Non-pigmented ciliary epithelial cell (primary cell): ENCODE data around the gene EHMT1.
"Not testable (repeated sequence)": the region's sequence is repeated elsewhere in the genome, so short reads cannot be mapped to it uniquely, and the experiment has no call there.

Source experiments
- DNase-seq: peaks from one replicate; pipeline ENCODE4 v3.0.0-alpha.2; 2010; ENCODE audit warnings: low read depth

EHMT1 gene

GRCh38 chr9:137720571-137721110 is 101.8 kb downstream of the EHMT1 start:
- DNase-seq = no peak

- DNase-seq = no peak
These were observed 102.7 kb downstream of the EHMT1 start for GRCh38 chr9:137721479-137721878.

- no peak for DNase-seq
These were observed 103.1 kb downstream of the EHMT1 start for GRCh38 chr9:137721899-137722298.

GRCh38 chr9:137722481-137722880 is 103.7 kb downstream of the EHMT1 start:
- no peak for DNase-seq

- DNase-seq = not testable (repeated sequence)
These were observed 104.6 kb downstream of the EHMT1 start for GRCh38 chr9:137723356-137723755.

GRCh38 chr9:137723783-137724445 is 105.1 kb downstream of the EHMT1 start:
- no peak for DNase-seq

GRCh38 chr9:137724818-137725240 is 106.0 kb downstream of the EHMT1 start:
- no peak for DNase-seq

GRCh38 chr9:137725598-137725997 is 106.8 kb downstream of the EHMT1 start:
- no peak for DNase-seq

GRCh38 chr9:137726336-137726735 is 107.5 kb downstream of the EHMT1 start:
- DNase-seq = not testable (repeated sequence)

GRCh38 chr9:137726764-137727163 is 108.0 kb downstream of the EHMT1 start:
- no peak for DNase-seq

- no peak for DNase-seq
These were observed 108.9 kb downstream of the EHMT1 start for GRCh38 chr9:137727716-137728115.

GRCh38 chr9:137728444-137729311 is 109.9 kb downstream of the EHMT1 start:
- DNase-seq = no peak

GRCh38 chr9:137731216-137731946 is 112.6 kb downstream of the EHMT1 start:
- DNase-seq = no peak

GRCh38 chr9:137731947-137732813 is 113.4 kb downstream of the EHMT1 start:
- no peak for DNase-seq

GRCh38 chr9:137733429-137733828 is 114.6 kb downstream of the EHMT1 start:
- DNase-seq = no peak

GRCh38 chr9:137734181-137734580 is 115.4 kb downstream of the EHMT1 start:
- no peak for DNase-seq

GRCh38 chr9:137738182-137738696 is 119.4 kb downstream of the EHMT1 start:
- DNase-seq = not testable (repeated sequence)

- no peak for DNase-seq
These were observed 119.9 kb downstream of the EHMT1 start for GRCh38 chr9:137738703-137739102.

GRCh38 chr9:137739371-137740309 is 120.8 kb downstream of the EHMT1 start:
- no peak for DNase-seq

- DNase-seq = no peak
These were observed 121.5 kb downstream of the EHMT1 start for GRCh38 chr9:137740312-137740711.
